ENCODE data around the gene PRKG2.

The PRKG2 gene

DNA sequence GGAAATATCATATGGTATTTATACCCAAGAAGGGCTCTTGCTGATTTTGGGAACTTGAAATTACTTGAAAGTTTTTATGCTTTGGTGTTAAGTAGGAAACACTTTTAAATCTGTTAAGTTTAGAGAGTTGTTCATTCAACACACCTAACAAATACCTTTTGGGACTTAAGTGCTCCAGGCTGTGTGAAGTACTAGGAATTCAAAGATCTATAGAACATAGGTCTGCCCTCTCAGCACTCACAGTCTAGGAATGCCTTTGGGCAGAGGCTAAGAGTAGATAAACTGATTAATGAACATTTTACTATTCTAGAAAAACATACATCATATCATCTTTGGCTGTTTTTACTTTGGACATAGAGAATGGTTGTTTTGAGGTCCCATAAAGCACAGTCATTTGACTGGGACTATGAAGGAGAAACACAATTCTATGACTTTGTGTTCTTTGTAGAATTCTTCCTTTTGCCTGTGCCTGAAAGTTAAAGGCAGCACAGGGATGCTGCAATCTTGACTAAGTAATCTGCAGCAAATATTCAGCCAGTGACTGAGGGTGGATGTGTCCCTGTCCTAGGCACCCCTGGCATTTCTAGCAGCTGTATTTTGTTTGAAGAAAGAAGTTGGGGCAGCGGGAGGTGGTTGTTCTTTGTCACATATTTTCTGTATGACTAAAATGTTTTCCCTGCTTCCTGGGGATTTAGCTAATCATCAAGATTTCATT lies 176.2 kb downstream of the PRKG2 start:
- no peak for DNase-seq (ENCODE audit: low read depth, low spot score)

All from iPS DF 19.7 (cell line).